Activated naive CD8-positive, alpha-beta T cell treated with anti-CD3 and anti-CD28 coated beads, Interleukin-2, amount 10 ng/mL, durations not matched to agents 7 days and 5 days (primary cell): ENCODE data around the gene RNF150. TPM values are rescaled to one million over a fixed set of nuclear protein-coding genes. Genes with fewer than 3 reads are reported as not detected.

Experiments
- ATAC-seq: fragments of 150-1000 bp; cut with Tn5 transposase; one replicate; pipeline ENCODE4 v1.10.0; 2021; ENCODE audit warnings: low read depth, moderate library complexity
- POLR2A ChIA-PET: fragments of 350-600 bp; sonication (Branson Sonifier 250); formaldehyde crosslinking; loops from one replicate; lab custom pipeline; 2021; ENCODE audit warnings: antibody characterized with exemption; lab: Charles Lee
- DNase-seq: peaks from one replicate; pipeline ENCODE4 v3.0.0; 2021
- H3K27ac Mint-ChIP-seq: one replicate; pipeline ENCODE4 v1.8.0; 2022; ENCODE audit warnings: mild to moderate bottlenecking, mixed read lengths
- H3K27me3 Mint-ChIP-seq: one replicate; pipeline ENCODE4 v1.8.0; 2022; ENCODE audit warnings: mild to moderate bottlenecking, moderate library complexity, mixed read lengths
- H3K36me3 Mint-ChIP-seq: one replicate; pipeline ENCODE4 v1.8.0; 2021; ENCODE audit warnings: mild to moderate bottlenecking, mixed read lengths
- H3K4me1 Mint-ChIP-seq: one replicate; pipeline ENCODE4 v1.8.0; 2021; ENCODE audit warnings: mixed read lengths
- H3K4me3 Mint-ChIP-seq: one replicate; pipeline ENCODE4 v1.8.0; 2022; ENCODE audit warnings: mild to moderate bottlenecking, moderate library complexity, mixed read lengths
- H3K9me3 Mint-ChIP-seq: one replicate; pipeline ENCODE4 v1.8.0; 2021; ENCODE audit warnings: mixed read lengths
- total RNA-seq, 2 experiments: library from RNA; stranded (reverse); gene quantifications; one replicate each; pipeline ENCODE4 v1.2.3, GENCODE V29; 2021

RNF150 gene
- total RNA-seq, 2 experiments from 2014 or later, result not detected

- Mint-ChIP-seq H3K27ac (no peak overlapping the region), H3K36me3 (no peaks in the 10 kb centered on the region), H3K27me3 (no peaks in the 10 kb centered on the region), H3K4me1 (no peaks in the 10 kb centered on the region), H3K4me3 (no peak overlapping the region), H3K9me3 (no peaks in the 10 kb centered on the region)
- ATAC-seq (no peak), DNase-seq (no peak)
- POLR2A ChIA-PET, result no interaction called here
These were observed 139.3 kb downstream of the RNF150 start for GRCh38 chr4:140994015-140994414.

GRCh38 chr4:140993370-140993769 lies 139.9 kb downstream of the RNF150 start:
- DNase-seq (no peak), ATAC-seq (no peak)
- POLR2A ChIA-PET, result no interaction called here
- no peaks in the 10 kb centered on the region for H3K27me3 Mint-ChIP-seq
- H3K4me3 Mint-ChIP-seq, result no peak overlapping the region
- H3K36me3 Mint-ChIP-seq, result no peaks in the 10 kb centered on the region
- no peaks in the 10 kb centered on the region for H3K4me1 Mint-ChIP-seq
- no peaks in the 10 kb centered on the region for H3K9me3 Mint-ChIP-seq
- no peak overlapping the region for H3K27ac Mint-ChIP-seq

- no peaks in the 10 kb centered on the region for H3K36me3 Mint-ChIP-seq
- no peaks in the 10 kb centered on the region for H3K9me3 Mint-ChIP-seq
- POLR2A ChIA-PET, result no interaction called here
- no peaks in the 10 kb centered on the region for H3K4me1 Mint-ChIP-seq
- H3K27ac Mint-ChIP-seq, result no peak overlapping the region
- ATAC-seq (no peak), DNase-seq (no peak)
- H3K4me3 Mint-ChIP-seq, result no peak overlapping the region
- no peaks in the 10 kb centered on the region for H3K27me3 Mint-ChIP-seq
These were observed 143.3 kb downstream of the RNF150 start for GRCh38 chr4:140989944-140990343.

- no peaks in the 10 kb centered on the region for H3K27me3 Mint-ChIP-seq
- H3K9me3 Mint-ChIP-seq, result no peaks in the 10 kb centered on the region
- H3K36me3 Mint-ChIP-seq, result no peaks in the 10 kb centered on the region
- DNase-seq (no peak), ATAC-seq (no peak)
- H3K4me3 Mint-ChIP-seq, result no peak overlapping the region
- H3K4me1 Mint-ChIP-seq, result no peaks in the 10 kb centered on the region
- H3K27ac Mint-ChIP-seq, result no peak overlapping the region
- POLR2A ChIA-PET, result no interaction called here
These were observed 147.2 kb downstream of the RNF150 start for GRCh38 chr4:140986045-140986444.

- Mint-ChIP-seq H3K4me1 (no peaks in the 10 kb centered on the region), H3K27me3 (no peaks in the 10 kb centered on the region), H3K27ac (no peak overlapping the region), H3K36me3 (no peaks in the 10 kb centered on the region), H3K4me3 (no peak overlapping the region), H3K9me3 (no peaks in the 10 kb centered on the region)
- POLR2A ChIA-PET, result no interaction called here
- DNase-seq (no peak), ATAC-seq (no peak)
These were observed 150.5 kb downstream of the RNF150 start for GRCh38 chr4:140982613-140983340.

GRCh38 chr4:140980426-140981200 lies 152.7 kb downstream of the RNF150 start:
- Mint-ChIP-seq H3K27ac (no peak overlapping the region), H3K4me1 (no peaks in the 10 kb centered on the region), H3K27me3 (no peaks in the 10 kb centered on the region), H3K4me3 (no peak overlapping the region), H3K9me3 (no peaks in the 10 kb centered on the region), H3K36me3 (no peaks in the 10 kb centered on the region)
- DNase-seq (no peak), ATAC-seq (no peak)
- POLR2A ChIA-PET, result no interaction called here

- POLR2A ChIA-PET, result no interaction called here
- ATAC-seq (no peak), DNase-seq (no peak)
- no peaks in the 10 kb centered on the region for H3K36me3 Mint-ChIP-seq
- no peak overlapping the region for H3K4me3 Mint-ChIP-seq
- no peak overlapping the region for H3K27ac Mint-ChIP-seq
- H3K9me3 Mint-ChIP-seq, result no peaks in the 10 kb centered on the region
- H3K4me1 Mint-ChIP-seq, result no peaks in the 10 kb centered on the region
- peaks cover 2% of the 10 kb centered on the region for H3K27me3 Mint-ChIP-seq
These were observed 156.5 kb downstream of the RNF150 start for GRCh38 chr4:140976768-140977167.

- H3K9me3 Mint-ChIP-seq, result no peaks in the 10 kb centered on the region
- no peak for DNase-seq
- no peaks in the 10 kb centered on the region for H3K36me3 Mint-ChIP-seq
- no peaks in the 10 kb centered on the region for H3K4me1 Mint-ChIP-seq
- POLR2A ChIA-PET, result no interaction called here
- no peak overlapping the region for H3K27ac Mint-ChIP-seq
- no peak for ATAC-seq
- H3K27me3 Mint-ChIP-seq, result peaks cover 2% of the 10 kb centered on the region
- H3K4me3 Mint-ChIP-seq, result no peak overlapping the region
These were observed 162.0 kb downstream of the RNF150 start for GRCh38 chr4:140971077-140971792.

- no peak for ATAC-seq
- H3K4me1 Mint-ChIP-seq, result no peaks in the 10 kb centered on the region
These were observed 164.0 kb downstream of the RNF150 start for GRCh38 chr4:140969296-140969695.

GRCh38 chr4:140968371-140968770 lies 164.9 kb downstream of the RNF150 start:
- DNase-seq (no peak), ATAC-seq (no peak)
- H3K36me3 Mint-ChIP-seq, result no peaks in the 10 kb centered on the region
- peaks cover under 1% of the 10 kb centered on the region for H3K27me3 Mint-ChIP-seq
- no peak overlapping the region for H3K27ac Mint-ChIP-seq
- H3K9me3 Mint-ChIP-seq, result no peaks in the 10 kb centered on the region
- H3K4me3 Mint-ChIP-seq, result no peak overlapping the region
- no peaks in the 10 kb centered on the region for H3K4me1 Mint-ChIP-seq
- POLR2A ChIA-PET, result no interaction called here

More at GRCh38 chr4:140969296-140969695, 164.0 kb downstream of the RNF150 start:
- no peaks in the 10 kb centered on the region for H3K36me3 Mint-ChIP-seq
- POLR2A ChIA-PET, result no interaction called here
- H3K27me3 Mint-ChIP-seq, result peaks cover 2% of the 10 kb centered on the region
- DNase-seq, result no peak
- H3K9me3 Mint-ChIP-seq, result no peaks in the 10 kb centered on the region
- H3K4me3 Mint-ChIP-seq, result no peak overlapping the region
- no peak overlapping the region for H3K27ac Mint-ChIP-seq

GRCh38 chr4:140963883-140964282 lies 169.4 kb downstream of the RNF150 start:
- H3K27me3 Mint-ChIP-seq, result no peaks in the 10 kb centered on the region

GRCh38 chr4:140955641-140956040 lies 177.6 kb downstream of the RNF150 start:
- Mint-ChIP-seq H3K4me1 (no peaks in the 10 kb centered on the region), H3K36me3 (no peaks in the 10 kb centered on the region), H3K27ac (no peak overlapping the region), H3K9me3 (peaks cover 8% of the 10 kb centered on the region), H3K27me3 (no peaks in the 10 kb centered on the region), H3K4me3 (no peak overlapping the region)
- DNase-seq (no peak), ATAC-seq (no peak)
- POLR2A ChIA-PET, result no interaction called here

More at GRCh38 chr4:140963883-140964282, 169.4 kb downstream of the RNF150 start:
- POLR2A ChIA-PET, result no interaction called here
- DNase-seq, result no peak
- no peak overlapping the region for H3K27ac Mint-ChIP-seq
- H3K4me1 Mint-ChIP-seq, result no peaks in the 10 kb centered on the region
- no peaks in the 10 kb centered on the region for H3K9me3 Mint-ChIP-seq
- H3K4me3 Mint-ChIP-seq, result no peak overlapping the region
- no peaks in the 10 kb centered on the region for H3K36me3 Mint-ChIP-seq
- ATAC-seq, result no peak

- no peak overlapping the region for H3K4me3 Mint-ChIP-seq
- H3K4me1 Mint-ChIP-seq, result no peaks in the 10 kb centered on the region
- no peaks in the 10 kb centered on the region for H3K27me3 Mint-ChIP-seq
- POLR2A ChIA-PET, result no interaction called here
- peaks cover 6% of the 10 kb centered on the region for H3K9me3 Mint-ChIP-seq
- no peaks in the 10 kb centered on the region for H3K36me3 Mint-ChIP-seq
- DNase-seq (no peak), ATAC-seq (no peak)
- no peak overlapping the region for H3K27ac Mint-ChIP-seq
These were observed 180.6 kb downstream of the RNF150 start for GRCh38 chr4:140952717-140953116.
